22Rv1 (cell line): ENCODE measurements around the gene SAPCD2.

Experiments
- H3K27ac ChIP-seq: fragments of 450-650 bp; 2 replicates; pipeline ENCODE4 v1.5.1; 2017
- ZFX ChIP-seq: fragments of 450-650 bp; IDR thresholded peaks from 2 replicates; pipeline ENCODE4 v1.6.1; 2017; ENCODE audit warnings: antibody characterized with exemption, borderline replicate concordance
- TF ChIP-seq, protein P1 (sequence below): fragments of 450-650 bp; IDR thresholded peaks from 2 replicates; pipeline ENCODE4 v1.5.1; 2017; ENCODE audit warnings: mild to moderate bottlenecking

Gene SAPCD2

DNA sequence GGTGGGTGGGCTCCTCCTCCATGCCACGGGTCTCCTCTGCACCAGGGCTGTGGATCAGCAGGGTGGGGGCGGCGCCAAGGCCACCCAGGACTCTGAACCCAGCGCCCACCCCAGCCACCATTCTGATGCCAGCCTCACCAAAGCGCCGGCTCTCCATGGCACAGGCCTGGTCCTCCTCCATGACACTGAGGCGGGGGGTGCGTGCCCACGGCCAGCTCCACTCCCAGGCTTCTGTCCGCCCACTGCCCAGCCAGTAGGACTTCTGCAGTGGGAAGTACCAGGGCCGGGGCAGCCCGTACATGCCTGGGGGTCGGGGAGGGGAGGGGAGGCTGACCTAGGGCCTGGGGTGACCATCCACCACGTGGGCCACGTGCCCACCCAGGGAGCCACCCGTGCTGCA is 53.9 kb downstream of the SAPCD2 start:
- no peak overlapping the region for H3K27ac ChIP-seq

DNA sequence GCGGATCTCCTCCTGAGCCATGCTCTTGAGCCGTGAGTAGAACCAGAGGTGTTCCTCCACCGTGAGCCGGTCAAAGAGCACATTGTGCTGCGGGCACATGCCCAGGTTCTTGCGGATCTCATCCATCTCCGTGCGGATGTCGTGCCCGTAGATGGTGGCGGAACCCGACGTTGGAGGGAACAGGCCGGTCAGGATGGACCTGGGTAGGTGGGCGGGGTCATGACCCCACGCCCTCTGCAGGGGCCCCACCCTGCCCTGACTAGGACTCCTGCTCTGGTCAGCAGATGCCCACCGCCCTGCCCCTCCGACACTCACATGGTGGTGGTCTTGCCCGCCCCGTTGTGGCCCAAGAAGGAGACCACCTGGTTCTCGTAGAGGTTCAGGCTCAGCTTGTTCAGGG is 54.4 kb downstream of the SAPCD2 start:
- H3K27ac ChIP-seq: no peak overlapping the region
- TF ChIP-seq ZFX: no peak
- TF ChIP-seq, protein P1, sequence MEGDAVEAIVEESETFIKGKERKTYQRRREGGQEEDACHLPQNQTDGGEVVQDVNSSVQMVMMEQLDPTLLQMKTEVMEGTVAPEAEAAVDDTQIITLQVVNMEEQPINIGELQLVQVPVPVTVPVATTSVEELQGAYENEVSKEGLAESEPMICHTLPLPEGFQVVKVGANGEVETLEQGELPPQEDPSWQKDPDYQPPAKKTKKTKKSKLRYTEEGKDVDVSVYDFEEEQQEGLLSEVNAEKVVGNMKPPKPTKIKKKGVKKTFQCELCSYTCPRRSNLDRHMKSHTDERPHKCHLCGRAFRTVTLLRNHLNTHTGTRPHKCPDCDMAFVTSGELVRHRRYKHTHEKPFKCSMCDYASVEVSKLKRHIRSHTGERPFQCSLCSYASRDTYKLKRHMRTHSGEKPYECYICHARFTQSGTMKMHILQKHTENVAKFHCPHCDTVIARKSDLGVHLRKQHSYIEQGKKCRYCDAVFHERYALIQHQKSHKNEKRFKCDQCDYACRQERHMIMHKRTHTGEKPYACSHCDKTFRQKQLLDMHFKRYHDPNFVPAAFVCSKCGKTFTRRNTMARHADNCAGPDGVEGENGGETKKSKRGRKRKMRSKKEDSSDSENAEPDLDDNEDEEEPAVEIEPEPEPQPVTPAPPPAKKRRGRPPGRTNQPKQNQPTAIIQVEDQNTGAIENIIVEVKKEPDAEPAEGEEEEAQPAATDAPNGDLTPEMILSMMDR: no peak

More for the DNA sequence above, 53.9 kb downstream of the SAPCD2 start:
- TF ChIP-seq, protein P1: no peak
- no peak for TF ChIP-seq ZFX

DNA sequence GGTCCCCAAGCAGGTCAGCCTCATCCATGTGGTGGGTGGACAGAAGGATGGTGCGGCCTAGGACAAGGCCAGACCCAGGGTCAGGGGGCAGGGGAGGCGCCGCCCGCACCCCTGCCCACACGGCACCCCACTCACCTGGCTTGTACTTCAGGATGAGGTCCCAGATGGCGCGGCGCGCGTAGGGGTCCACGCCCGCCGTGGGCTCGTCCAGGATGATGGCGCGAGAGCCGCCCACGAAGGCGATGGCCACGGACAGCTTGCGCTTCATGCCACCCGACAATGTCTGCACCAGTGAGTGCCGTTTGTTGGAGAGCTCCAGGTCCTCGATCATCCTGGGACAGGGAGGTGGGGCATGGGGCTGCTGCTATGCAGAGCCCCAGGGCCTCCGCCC is 54.8 kb downstream of the SAPCD2 start:
- no peak overlapping the region for H3K27ac ChIP-seq

DNA sequence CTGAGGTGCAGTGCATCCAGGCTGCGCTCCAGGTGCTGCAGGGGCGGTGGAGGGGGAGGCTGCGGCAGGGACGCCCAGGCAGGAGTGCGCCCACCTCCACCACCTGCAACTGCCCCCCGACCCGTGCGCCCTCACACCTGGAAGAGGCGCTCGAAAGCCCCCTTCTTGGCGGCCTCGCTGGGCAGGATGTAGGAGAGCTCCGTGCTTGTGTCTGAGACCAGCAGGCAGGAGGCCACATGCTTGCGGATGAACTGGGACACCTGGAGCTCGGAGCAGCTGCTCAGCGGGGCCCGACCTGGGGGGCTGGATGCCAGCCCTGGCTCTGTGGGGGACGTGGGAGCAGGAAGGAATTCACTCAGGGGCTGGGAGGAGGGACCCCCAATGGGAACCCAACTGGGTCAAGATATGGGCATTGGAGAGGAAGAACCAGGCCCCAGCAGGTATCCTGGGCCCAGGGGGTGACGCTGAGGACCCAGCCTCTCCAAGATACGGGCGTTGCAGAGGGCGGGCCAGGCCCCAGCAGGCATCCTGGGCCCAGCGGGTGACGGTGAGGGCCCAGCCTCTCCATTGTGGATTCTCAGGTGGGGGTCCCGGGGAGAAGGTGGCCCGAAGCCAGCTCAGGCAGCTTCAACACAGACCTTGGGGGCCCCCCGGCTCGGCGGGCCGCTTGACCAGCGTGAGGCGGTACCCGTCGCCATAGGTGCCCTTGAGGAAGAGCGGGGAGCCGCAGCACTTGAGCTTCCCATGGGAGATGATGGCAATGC is 55.4 kb downstream of the SAPCD2 start:
- no peak overlapping the region for H3K27ac ChIP-seq

More for the DNA sequence above, 54.8 kb downstream of the SAPCD2 start:
- TF ChIP-seq, protein P1: no peak
- no peak for TF ChIP-seq ZFX

DNA sequence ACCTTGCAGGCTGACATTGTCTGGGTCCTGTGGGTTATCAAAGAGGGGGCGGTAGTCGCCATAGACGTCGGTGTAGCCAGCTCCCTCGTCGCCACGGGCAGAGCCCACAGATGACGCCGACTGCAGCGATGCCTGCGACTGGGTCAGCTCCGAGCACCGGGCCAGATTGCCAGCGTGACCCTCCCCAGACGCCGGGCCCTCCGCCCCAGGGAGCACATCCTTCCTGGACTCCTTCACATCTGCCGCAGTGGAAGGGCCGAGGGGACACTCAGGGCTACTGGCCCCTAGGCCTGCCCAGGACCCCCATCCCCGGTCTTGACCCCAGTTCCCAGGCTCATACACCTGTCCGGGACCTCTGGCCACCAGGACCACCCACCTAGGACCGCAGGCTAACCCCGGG is 56.2 kb downstream of the SAPCD2 start:
- H3K27ac ChIP-seq: no peak overlapping the region
- TF ChIP-seq, protein P1: no peak
- no peak for TF ChIP-seq ZFX

More for the DNA sequence above, 55.4 kb downstream of the SAPCD2 start:
- TF ChIP-seq, protein P1: no peak
- TF ChIP-seq ZFX: no peak

DNA sequence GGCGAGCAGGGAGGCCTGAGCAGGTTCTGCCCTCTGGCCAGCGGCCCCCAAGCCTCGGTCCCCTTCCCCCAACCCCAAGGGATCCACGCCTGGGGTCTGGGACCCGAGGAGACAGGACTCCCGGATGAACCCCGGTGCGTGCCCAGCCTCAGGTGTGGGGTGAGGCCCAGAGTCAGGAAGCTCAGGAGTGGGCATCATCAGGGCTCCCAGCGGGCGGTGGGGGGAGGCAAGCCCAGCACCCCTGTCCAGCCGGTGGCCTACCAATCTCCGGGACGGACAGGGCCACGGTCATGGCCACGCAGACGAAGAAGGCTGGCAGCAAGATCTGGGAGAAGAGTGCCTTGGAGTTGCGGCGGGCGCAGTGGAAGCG is 56.8 kb downstream of the SAPCD2 start:
- TF ChIP-seq, protein P1: no peak
- no peak for TF ChIP-seq ZFX
- no peak overlapping the region for H3K27ac ChIP-seq

DNA sequence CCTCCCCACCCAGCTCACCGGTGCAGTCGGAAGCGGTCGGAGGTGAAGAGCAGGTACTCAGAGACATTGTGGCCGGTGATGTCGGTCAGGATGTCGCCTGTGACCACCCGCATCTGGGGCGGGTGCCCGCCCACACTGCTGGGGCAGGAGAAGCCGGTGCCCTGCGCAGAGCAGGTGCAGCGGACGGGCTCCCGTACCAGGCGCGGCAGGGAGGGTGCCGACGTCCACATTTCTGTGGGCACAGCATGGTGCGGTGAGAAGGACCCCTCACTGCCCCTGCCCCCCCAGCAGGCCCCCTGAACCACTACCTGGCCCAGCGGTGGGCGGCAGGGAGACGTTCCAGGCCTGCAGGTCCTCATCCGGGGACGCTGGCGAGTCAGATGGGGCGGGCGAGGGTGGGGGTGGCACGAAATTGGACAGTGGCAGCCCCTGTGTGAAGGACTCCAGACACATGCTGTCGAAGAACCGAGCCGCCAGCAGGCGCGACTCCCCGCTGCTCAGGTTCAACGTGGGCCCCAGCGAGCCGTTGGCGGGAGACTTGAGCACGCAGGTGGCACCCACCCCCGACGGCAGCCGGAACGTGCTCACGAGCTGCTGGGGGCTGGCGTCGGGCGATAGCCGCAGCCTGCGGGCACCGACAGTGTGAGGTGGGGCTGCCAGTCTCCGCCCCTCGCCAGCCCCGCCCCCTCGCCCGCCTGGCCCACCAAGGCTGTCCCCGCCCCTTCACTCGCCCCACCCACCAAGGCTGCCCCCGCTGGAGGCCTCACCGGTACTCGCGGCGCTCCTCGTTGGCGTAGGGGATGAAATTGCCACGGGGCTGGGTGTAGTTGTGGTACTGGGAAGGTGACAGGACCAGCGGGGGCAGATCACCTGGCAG is 57.4 kb downstream of the SAPCD2 start:
- no peak overlapping the region for H3K27ac ChIP-seq
- TF ChIP-seq, protein P1: no peak
- TF ChIP-seq ZFX: no peak
